Loucy (cell line): ENCODE data around the gene FRMD8.

Experiments
- EZH2phosphoT487 ChIP-seq: fragments of 200-600 bp; IDR thresholded peaks from 2 replicates; pipeline ENCODE4 v1.6.1; 2018; ENCODE audit warnings: antibody characterized with exemption, mild to moderate bottlenecking, moderate library complexity, borderline replicate concordance
- TF ChIP-seq, protein P1 (sequence below): fragments of 200-600 bp; sonication (generic); conservative IDR thresholded peaks from 2 replicates; pipeline ENCODE4 v1.5.1; 2014; ENCODE audit warnings: mild to moderate bottlenecking, antibody characterized with exemption, low read length

DNA sequence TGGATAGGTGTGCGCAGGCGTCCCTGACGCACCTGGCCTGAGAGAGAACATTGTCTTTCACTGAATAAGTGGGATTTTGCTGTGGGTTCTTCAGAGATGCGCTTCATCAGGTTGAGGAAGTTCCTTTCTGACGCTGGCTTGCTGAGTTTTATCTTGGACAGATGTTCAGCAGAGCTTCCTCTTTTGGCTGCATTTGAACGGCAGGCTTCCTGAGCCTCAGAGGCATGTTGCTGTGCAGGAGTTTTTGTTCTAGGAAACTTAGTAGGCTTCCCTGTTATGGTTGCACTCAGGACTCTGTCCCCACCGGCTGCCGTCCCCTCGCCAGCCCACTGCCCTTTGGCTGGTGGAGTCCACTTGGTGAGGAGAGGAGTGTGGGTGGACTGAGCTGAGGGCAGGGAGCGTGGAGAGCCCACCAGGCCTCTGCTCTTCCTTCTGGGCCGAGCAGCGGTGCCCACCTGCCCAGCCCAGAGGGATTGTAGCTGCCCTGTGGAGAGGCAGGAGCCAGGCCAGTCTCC is 17.2 kb downstream of the FRMD8 start:
- TF ChIP-seq, protein P1, sequence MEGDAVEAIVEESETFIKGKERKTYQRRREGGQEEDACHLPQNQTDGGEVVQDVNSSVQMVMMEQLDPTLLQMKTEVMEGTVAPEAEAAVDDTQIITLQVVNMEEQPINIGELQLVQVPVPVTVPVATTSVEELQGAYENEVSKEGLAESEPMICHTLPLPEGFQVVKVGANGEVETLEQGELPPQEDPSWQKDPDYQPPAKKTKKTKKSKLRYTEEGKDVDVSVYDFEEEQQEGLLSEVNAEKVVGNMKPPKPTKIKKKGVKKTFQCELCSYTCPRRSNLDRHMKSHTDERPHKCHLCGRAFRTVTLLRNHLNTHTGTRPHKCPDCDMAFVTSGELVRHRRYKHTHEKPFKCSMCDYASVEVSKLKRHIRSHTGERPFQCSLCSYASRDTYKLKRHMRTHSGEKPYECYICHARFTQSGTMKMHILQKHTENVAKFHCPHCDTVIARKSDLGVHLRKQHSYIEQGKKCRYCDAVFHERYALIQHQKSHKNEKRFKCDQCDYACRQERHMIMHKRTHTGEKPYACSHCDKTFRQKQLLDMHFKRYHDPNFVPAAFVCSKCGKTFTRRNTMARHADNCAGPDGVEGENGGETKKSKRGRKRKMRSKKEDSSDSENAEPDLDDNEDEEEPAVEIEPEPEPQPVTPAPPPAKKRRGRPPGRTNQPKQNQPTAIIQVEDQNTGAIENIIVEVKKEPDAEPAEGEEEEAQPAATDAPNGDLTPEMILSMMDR: no peak
- TF ChIP-seq EZH2phosphoT487: no peak
